K562 (cell line): ENCODE results near the gene C7orf25. TPM values are rescaled to one million over a fixed set of nuclear protein-coding genes. Genes with fewer than 3 reads are reported as not detected.
A peak's percentile ranks its signal among the peaks of the same experiment; 100 is the strongest.

Experiments used
- ATAC-seq: fragments of 200-7000 bp; cut with Tn5 transposase; 3 replicates; pipeline ENCODE4 v1.9.1; 2020; ENCODE audit warnings: moderate library complexity
- BruUV-seq: library from RNA; stranded (reverse); fragments of 400-500 nt; replicated peaks from 2 replicates; lab custom pipeline; 2021; lab: Mats Ljungman, UMichigan
- CTCF ChIA-PET: fragments of 300-600 bp; formaldehyde crosslinking; extraction: SDS; loops from one replicate; lab custom pipeline; 2021; ENCODE audit warnings: low intra/inter-chr PET ratio; lab: Yijun Ruan, JAX
- POLR2A ChIA-PET: fragments of 300-600, 350-650 bp; sonication (Branson Sonifier 250); formaldehyde crosslinking; extraction: SDS; loops from one replicate; lab custom pipeline; 2021; ENCODE audit warnings: antibody characterized with exemption, inconsistent platforms; lab: Yijun Ruan, JAX
- DNase-seq, 4 experiments: peaks; one replicate each; pipeline versions ENCODE4 v3.0.0 to v3.0.0-alpha.2; 2011 to 2018; ENCODE audit warnings: low spot score in 3 of 4, mixed read lengths in 3 of 4; ENCODE audit errors: extremely low read depth in 1 of 4
- FAIRE-seq: peaks from 2 replicates; lab custom pipeline; 2011; peaks lifted over from hg19 to GRCh38; lab: Jason Lieb, UNC
- H2AFZ ChIP-seq: 2 replicates; pipeline ENCODE4 v1.6.0; 2011; ENCODE audit warnings: low read depth, low read length, control low read depth, inconsistent platforms
- H3K27ac ChIP-seq: fragments of 200-600 bp; 3 replicates; pipeline ENCODE4 v1.8.0; 2011; ENCODE audit warnings: low read depth, mild to moderate bottlenecking, control low read depth, inconsistent platforms, low read length, moderate library complexity, mixed read lengths; ENCODE audit errors: extremely low read depth
- H3K27me3 ChIP-seq, 2 experiments: fragments of 300-600 bp in 1 of 2; 2 replicates in 1 of 2; 3 replicates in 1 of 2; pipeline versions ENCODE4 v1.6.0 to v1.8.0; 2011; ENCODE audit warnings: inconsistent platforms in 2 of 2, low read length in 2 of 2, mild to moderate bottlenecking in 1 of 2, mixed read lengths in 1 of 2, moderate library complexity in 1 of 2; ENCODE audit not compliant: control insufficient read depth in 2 of 2, insufficient read depth in 2 of 2
- H3K36me3 ChIP-seq: fragments of 300-600 bp; 3 replicates; pipeline ENCODE4 v1.8.0; 2011; ENCODE audit warnings: mild to moderate bottlenecking, low read length, inconsistent platforms; ENCODE audit not compliant: control insufficient read depth, insufficient read depth
- H3K4me1 ChIP-seq, 2 experiments: fragments of 200-600 bp in 1 of 2; replicated peaks in 1 of 2; 2 replicates in 1 of 2; 3 replicates in 1 of 2; pipeline versions ENCODE4 v1.5.1 to v1.8.0; 2011; ENCODE audit warnings: inconsistent platforms in 2 of 2, low read length in 2 of 2, mild to moderate bottlenecking in 1 of 2, mixed read lengths in 1 of 2, moderate library complexity in 1 of 2; ENCODE audit not compliant: control insufficient read depth in 2 of 2, insufficient read depth in 2 of 2
- H3K4me2 ChIP-seq: 2 replicates; pipeline ENCODE4 v1.6.1; 2011; ENCODE audit warnings: low read length, control low read depth, inconsistent platforms, mixed read lengths; ENCODE audit not compliant: insufficient read depth
- H3K4me3 ChIP-seq: fragments of 200-600 bp; sonication (generic), shearing (Covaris generic); 2 replicates; pipeline ENCODE4 v1.5.1; 2016; ENCODE audit warnings: control low read depth, inconsistent platforms
- H3K79me2 ChIP-seq: fragments of 200-600 bp; 3 replicates; pipeline ENCODE4 v1.8.0; 2011; ENCODE audit warnings: low read length, inconsistent platforms; ENCODE audit not compliant: control insufficient read depth, insufficient read depth
- H3K9ac ChIP-seq, 2 experiments: 2 replicates each; pipeline versions ENCODE4 v1.6.0 to v1.6.1; 2011; ENCODE audit warnings: low read depth in 2 of 2, low read length in 2 of 2, control low read depth in 1 of 2, inconsistent platforms in 1 of 2, mild to moderate bottlenecking in 1 of 2, mixed read lengths in 1 of 2; ENCODE audit not compliant: insufficient read depth in 1 of 2
- H3K9me1 ChIP-seq: one replicate; pipeline ENCODE4 v1.6.0; 2011; ENCODE audit warnings: inconsistent platforms, mild to moderate bottlenecking, low read length, moderate library complexity; ENCODE audit not compliant: control insufficient read depth, insufficient read depth
- H3K9me3 ChIP-seq: replicated peaks from 2 replicates; pipeline ENCODE4 v1.5.1; 2011; ENCODE audit warnings: low read depth, low read length, inconsistent platforms; ENCODE audit not compliant: control insufficient read depth, insufficient read depth
- H4K20me1 ChIP-seq: replicated peaks from 2 replicates; pipeline ENCODE4 v1.6.1; 2011; ENCODE audit warnings: low read length, inconsistent platforms, mixed read lengths; ENCODE audit not compliant: control insufficient read depth, insufficient read depth
- EP400 ChIP-seq: fragments of 450-650 bp; IDR thresholded peaks from 2 replicates; pipeline ENCODE4 v1.6.1; 2017; ENCODE audit warnings: antibody characterized with exemption, mild to moderate bottlenecking, moderate library complexity
- HDGF ChIP-seq: fragments of 450-650 bp; IDR thresholded peaks from 2 replicates; pipeline ENCODE4 v1.6.1; 2016
- KAT7 ChIP-seq: sonication (generic); formaldehyde crosslinking; IDR thresholded peaks from 2 replicates; pipeline ENCODE4 v1.8.0; 2022; ENCODE audit warnings: missing genetic modification reagents, mild to moderate bottlenecking, borderline replicate concordance
- MTA1 ChIP-seq: fragments of 450-650 bp; IDR thresholded peaks from 2 replicates; pipeline ENCODE4 v1.6.1; 2017; ENCODE audit warnings: borderline replicate concordance
- NFIC ChIP-seq: fragments of 450-650 bp; IDR thresholded peaks from 2 replicates; pipeline ENCODE4 v1.6.1; 2017; ENCODE audit warnings: mild to moderate bottlenecking, inconsistent platforms
- PHTF2 ChIP-seq: fragments of 250-450 bp; sonication (Bioruptor Pico); IDR thresholded peaks from 2 replicates; pipeline ENCODE4 v1.5.0; 2021; ENCODE audit warnings: mild to moderate bottlenecking
- TEAD2 ChIP-seq: fragments of 450-650 bp; IDR thresholded peaks from 2 replicates; pipeline ENCODE4 v1.6.1; 2016; ENCODE audit warnings: missing genetic modification characterization, control low read depth, missing compliant biosample characterization
- WGBS: fragments of 100-300 bp; shearing (Covaris generic); methylation state at CpG from one replicate; pipeline ENCODE4 v1.1.6; 2016; ENCODE audit warnings: low coverage, mixed read lengths; ENCODE audit not compliant: insufficient coverage; ENCODE audit errors: missing lambda C conversion rate; 5-methylcytosine and 5-hydroxymethylcytosine counted together
- in situ Hi-C: fragments of 300-500 bp; cut with MboI; formaldehyde crosslinking; loops from 4 replicates; pipeline ENCODE4 v1.15.0; 2018; ENCODE audit warnings: inconsistent platforms, mixed read lengths
- intact Hi-C: fragments of 100-400 bp; cut with micrococcal nuclease; formaldehyde crosslinking; loops from 2 replicates; pipeline ENCODE4 v1.14.2; 2022
- polyA plus RNA-seq, 8 experiments: library from polyadenylated mRNA; depleted of rRNA in 4 of 8; stranded (reverse) in 5 of 8; unstranded in 3 of 8; fragments of >200 nt; fragmentation: Nextera tagmentation in 2 of 8; fragmentation: Illumina TruSeq in 1 of 8; extraction: Ambion mirVana in 2 of 8; extraction: Trizol in 1 of 8; gene quantifications; 2 replicates each; pipeline versions ENCODE4 v1.2.1 to v1.2.3, GENCODE V29; 2011 to 2014; ENCODE audit warnings: inconsistent platforms in 1 of 8, missing spikeins in 1 of 8
- total RNA-seq, 7 experiments: library from RNA; depleted of rRNA in 6 of 7; stranded (reverse); fragments of >200 nt in 6 of 7; fragmentation: Illumina TruSeq in 2 of 7; extraction: Trizol in 2 of 7; gene quantifications; 2 replicates each; pipeline versions ENCODE4 v1.2.1 to v1.2.3, GENCODE V29; 2011 to 2021; ENCODE audit warnings: low replicate concordance in 1 of 7
- TF ChIP-seq, protein P1 (sequence below): sonication (generic); formaldehyde crosslinking; IDR thresholded peaks from 2 replicates; pipeline ENCODE4 v1.5.0; 2020; ENCODE audit warnings: missing genetic modification reagents
- TF ChIP-seq, protein P2 (sequence below), 2 experiments: fragments of 450-650 bp; IDR thresholded peaks; 2 replicates each; pipeline ENCODE4 v1.6.1; 2018; ENCODE audit warnings: mild to moderate bottlenecking in 2 of 2, low read depth in 1 of 2; ENCODE audit not compliant: partially characterized antibody in 2 of 2

Gene C7orf25
- total and polyA plus RNA-seq, 9 of the 15 experiments (the other 6 are each of a cell fraction or from before 2014, with no cell fraction given) = 1.2 to 4.7 (median 1.9) TPM

DNA sequence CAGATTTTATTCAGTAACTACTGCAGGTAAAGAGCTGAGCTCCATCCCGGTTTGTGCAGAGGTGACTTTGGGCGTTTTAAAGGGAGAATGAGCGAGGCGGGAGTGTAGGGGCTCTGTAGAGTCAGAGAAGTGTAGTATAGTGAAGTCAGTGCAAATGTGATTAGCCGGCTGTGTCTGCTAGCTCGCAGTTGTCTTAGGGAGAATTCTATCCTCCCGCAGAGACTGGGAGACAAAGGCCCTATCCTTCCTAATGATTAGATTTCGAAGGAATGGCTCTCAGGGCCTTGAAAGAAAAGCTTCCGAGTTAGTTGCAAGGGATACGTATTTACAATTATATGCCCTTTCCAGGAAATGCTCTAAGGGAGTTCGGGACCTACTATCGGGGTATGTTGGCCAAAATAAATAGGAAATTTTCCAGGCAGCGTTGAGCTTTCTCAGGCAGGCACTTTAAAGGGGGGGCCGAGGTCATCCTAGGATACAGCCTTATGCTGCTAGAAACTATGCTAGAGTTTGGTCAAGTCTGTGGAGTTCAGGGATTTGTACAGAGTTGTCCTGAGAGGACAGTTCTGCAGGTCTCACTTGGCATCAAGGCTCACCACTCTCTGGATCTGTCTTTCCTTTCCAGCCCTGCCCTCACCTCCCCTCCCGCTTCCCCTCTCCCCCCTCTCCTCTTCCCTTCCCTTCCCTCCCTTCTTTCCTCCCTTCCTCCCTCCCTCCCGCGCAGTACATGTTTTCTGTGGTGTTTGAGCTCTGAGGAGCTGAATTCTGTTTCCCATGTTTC is 21.1 kb upstream of the C7orf25 start:
- Histone ChIP-seq H4K20me1 (peaks cover 13% of the 10 kb centered on the region; the same call in 1 of the 2 replicates), H3K9me3 (no peaks in the 10 kb centered on the region), H3K79me2 (peaks cover 81% of the 10 kb centered on the region), H3K4me1 (peaks cover 0 to 13% of the 10 kb centered on the region in 2 experiments; a peak in 4 of 5 replicates), H3K27me3 (no peaks in the 10 kb centered on the region), H3K4me3 (peak overlapping the region; percentile 85), H3K4me2 (peak overlapping the region; percentile 94), H3K36me3 (peaks cover 63% of the 10 kb centered on the region), H3K9me1 (no peaks in the 10 kb centered on the region), H3K9ac (peak overlapping the region; percentile 93 to 98), H3K27ac (peak overlapping the region; percentile 89), H2AFZ (peak overlapping the region; percentile 80)
- no TSS peak for BruUV-seq
- WGBS = 3% methylated on average over 16 of the region's 17 CpGs
- in situ Hi-C loops (loop anchor here (25.0 kb wide), 1 partner anchor 329 kb away; no protein-coding TSS in a partner anchor), intact Hi-C loops (no loop called here)
- FAIRE-seq (peak; percentile 58), ATAC-seq (peak; percentile 61), DNase-seq (peak in 2 of 4 experiments; percentile 36 to 49)
- POLR2A ChIA-PET = interaction anchor here (0.5 to 3.3 kb wide), 11 partner anchors 8 to 902 kb away, joined by 3 to 18 read pairs (median 5); no protein-coding TSS in a partner anchor
- TF ChIP-seq TEAD2 (tag) (no peak), EP400 (peak; percentile 15; the same call in 1 of the 2 replicates), HDGF (peak; percentile 48; the same call in 1 of the 2 replicates), MTA1 (peak; percentile 32; the same call in 1 of the 2 replicates), PHTF2 (CRISPR knock-in tag) (no peak), KAT7 (CRISPR knock-in tag) (0 out of 2 replicates have a peak, but pooled peaks have one; percentile 31), NFIC (0 out of 2 replicates have a peak, but pooled peaks have one; percentile 1)
- TF ChIP-seq, protein P1, sequence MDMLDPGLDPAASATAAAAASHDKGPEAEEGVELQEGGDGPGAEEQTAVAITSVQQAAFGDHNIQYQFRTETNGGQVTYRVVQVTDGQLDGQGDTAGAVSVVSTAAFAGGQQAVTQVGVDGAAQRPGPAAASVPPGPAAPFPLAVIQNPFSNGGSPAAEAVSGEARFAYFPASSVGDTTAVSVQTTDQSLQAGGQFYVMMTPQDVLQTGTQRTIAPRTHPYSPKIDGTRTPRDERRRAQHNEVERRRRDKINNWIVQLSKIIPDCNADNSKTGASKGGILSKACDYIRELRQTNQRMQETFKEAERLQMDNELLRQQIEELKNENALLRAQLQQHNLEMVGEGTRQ (CRISPR knock-in tag) = no peak
- TF ChIP-seq, protein P2, sequence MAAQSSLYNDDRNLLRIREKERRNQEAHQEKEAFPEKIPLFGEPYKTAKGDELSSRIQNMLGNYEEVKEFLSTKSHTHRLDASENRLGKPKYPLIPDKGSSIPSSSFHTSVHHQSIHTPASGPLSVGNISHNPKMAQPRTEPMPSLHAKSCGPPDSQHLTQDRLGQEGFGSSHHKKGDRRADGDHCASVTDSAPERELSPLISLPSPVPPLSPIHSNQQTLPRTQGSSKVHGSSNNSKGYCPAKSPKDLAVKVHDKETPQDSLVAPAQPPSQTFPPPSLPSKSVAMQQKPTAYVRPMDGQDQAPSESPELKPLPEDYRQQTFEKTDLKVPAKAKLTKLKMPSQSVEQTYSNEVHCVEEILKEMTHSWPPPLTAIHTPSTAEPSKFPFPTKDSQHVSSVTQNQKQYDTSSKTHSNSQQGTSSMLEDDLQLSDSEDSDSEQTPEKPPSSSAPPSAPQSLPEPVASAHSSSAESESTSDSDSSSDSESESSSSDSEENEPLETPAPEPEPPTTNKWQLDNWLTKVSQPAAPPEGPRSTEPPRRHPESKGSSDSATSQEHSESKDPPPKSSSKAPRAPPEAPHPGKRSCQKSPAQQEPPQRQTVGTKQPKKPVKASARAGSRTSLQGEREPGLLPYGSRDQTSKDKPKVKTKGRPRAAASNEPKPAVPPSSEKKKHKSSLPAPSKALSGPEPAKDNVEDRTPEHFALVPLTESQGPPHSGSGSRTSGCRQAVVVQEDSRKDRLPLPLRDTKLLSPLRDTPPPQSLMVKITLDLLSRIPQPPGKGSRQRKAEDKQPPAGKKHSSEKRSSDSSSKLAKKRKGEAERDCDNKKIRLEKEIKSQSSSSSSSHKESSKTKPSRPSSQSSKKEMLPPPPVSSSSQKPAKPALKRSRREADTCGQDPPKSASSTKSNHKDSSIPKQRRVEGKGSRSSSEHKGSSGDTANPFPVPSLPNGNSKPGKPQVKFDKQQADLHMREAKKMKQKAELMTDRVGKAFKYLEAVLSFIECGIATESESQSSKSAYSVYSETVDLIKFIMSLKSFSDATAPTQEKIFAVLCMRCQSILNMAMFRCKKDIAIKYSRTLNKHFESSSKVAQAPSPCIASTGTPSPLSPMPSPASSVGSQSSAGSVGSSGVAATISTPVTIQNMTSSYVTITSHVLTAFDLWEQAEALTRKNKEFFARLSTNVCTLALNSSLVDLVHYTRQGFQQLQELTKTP (IDR thresholded peaks at IDR 0.05; ENCODE audit: low read depth in 1 of 2, partially characterized antibody in 2 of 2) = peak in 1 of 2 experiments; percentile 18
- CTCF ChIA-PET = no interaction called here
